OCI-LY3 (cell line): ENCODE measurements around the gene PRAMEF15.
"Not testable (repeated sequence)": the region's sequence is repeated elsewhere in the genome, so short reads cannot be mapped to it uniquely, and the experiment has no call there.

Experiments
- EZH2phosphoT487 ChIP-seq: fragments of 200-600 bp; shearing (Covaris generic); IDR thresholded peaks from 2 replicates; pipeline ENCODE4 v1.6.1; 2018; ENCODE audit warnings: antibody characterized with exemption, mixed run types, low read depth
- TF ChIP-seq, protein P1 (sequence below): fragments of 200-600, 300-600 bp; sonication (generic); IDR thresholded peaks from 2 replicates; pipeline ENCODE4 v1.5.1; 2014; ENCODE audit warnings: antibody characterized with exemption, low read length, low read depth

DNA sequence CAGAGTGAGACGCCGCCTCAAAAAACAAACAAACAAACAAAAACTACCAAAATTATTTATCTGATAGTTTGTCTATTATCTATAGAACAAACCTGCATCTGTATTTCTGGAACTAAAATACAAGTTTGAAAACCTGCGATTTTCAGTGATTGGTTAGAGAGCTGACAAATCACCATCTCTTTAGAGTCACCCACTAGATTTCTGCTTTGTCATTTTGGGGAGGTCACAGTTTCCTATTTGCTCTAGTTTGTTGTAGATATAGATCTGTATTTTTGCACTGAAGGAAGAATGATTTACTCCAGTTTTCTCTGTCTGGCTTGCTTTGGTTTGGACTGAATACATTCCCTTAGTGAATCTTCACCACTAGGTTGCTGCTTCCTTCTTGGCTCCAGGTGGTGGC lies 51.2 kb downstream of the PRAMEF15 start:
- TF ChIP-seq, protein P1, sequence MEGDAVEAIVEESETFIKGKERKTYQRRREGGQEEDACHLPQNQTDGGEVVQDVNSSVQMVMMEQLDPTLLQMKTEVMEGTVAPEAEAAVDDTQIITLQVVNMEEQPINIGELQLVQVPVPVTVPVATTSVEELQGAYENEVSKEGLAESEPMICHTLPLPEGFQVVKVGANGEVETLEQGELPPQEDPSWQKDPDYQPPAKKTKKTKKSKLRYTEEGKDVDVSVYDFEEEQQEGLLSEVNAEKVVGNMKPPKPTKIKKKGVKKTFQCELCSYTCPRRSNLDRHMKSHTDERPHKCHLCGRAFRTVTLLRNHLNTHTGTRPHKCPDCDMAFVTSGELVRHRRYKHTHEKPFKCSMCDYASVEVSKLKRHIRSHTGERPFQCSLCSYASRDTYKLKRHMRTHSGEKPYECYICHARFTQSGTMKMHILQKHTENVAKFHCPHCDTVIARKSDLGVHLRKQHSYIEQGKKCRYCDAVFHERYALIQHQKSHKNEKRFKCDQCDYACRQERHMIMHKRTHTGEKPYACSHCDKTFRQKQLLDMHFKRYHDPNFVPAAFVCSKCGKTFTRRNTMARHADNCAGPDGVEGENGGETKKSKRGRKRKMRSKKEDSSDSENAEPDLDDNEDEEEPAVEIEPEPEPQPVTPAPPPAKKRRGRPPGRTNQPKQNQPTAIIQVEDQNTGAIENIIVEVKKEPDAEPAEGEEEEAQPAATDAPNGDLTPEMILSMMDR = not testable (repeated sequence)
- TF ChIP-seq EZH2phosphoT487 = not testable (repeated sequence)
